Activated effector memory CD4-positive, alpha-beta T cell treated with anti-CD3 and anti-CD28 coated beads, Interleukin-2, amount 50 U/mL, for 16 hours (primary cell): ENCODE data around the gene IL1RL2.

Experiments
- DNase-seq: peaks from one replicate; pipeline ENCODE4 v3.0.0-alpha.2; 2020

IL1RL2 gene

GRCh38 chr2:102197389-102198137, 10.7 kb downstream of the IL1RL2 start:
- no peak for DNase-seq

GRCh38 chr2:102200539-102200938, 13.7 kb downstream of the IL1RL2 start:
- no peak for DNase-seq

- no peak for DNase-seq
Observed at GRCh38 chr2:102204638-102205037, 17.8 kb downstream of the IL1RL2 start.

- DNase-seq = no peak
Observed at GRCh38 chr2:102206666-102207341, 20.0 kb downstream of the IL1RL2 start.

GRCh38 chr2:102208774-102209173, 22.0 kb downstream of the IL1RL2 start:
- no peak for DNase-seq

- no peak for DNase-seq
Observed at GRCh38 chr2:102209474-102209873, 22.7 kb downstream of the IL1RL2 start.

GRCh38 chr2:102217032-102217431, 30.2 kb downstream of the IL1RL2 start:
- no peak for DNase-seq

- no peak for DNase-seq
Observed at GRCh38 chr2:102224824-102225739, 38.3 kb downstream of the IL1RL2 start.

- DNase-seq = no peak
Observed at GRCh38 chr2:102226171-102226570, 39.3 kb downstream of the IL1RL2 start.

- no peak for DNase-seq
Observed at GRCh38 chr2:102226612-102227391, 40.0 kb downstream of the IL1RL2 start.

GRCh38 chr2:102229141-102229769, 42.4 kb downstream of the IL1RL2 start:
- no peak for DNase-seq

- DNase-seq = no peak
Observed at GRCh38 chr2:102230410-102230909, 43.6 kb downstream of the IL1RL2 start.

- no peak for DNase-seq
Observed at GRCh38 chr2:102233132-102233884, 46.5 kb downstream of the IL1RL2 start.

- no peak for DNase-seq
Observed at GRCh38 chr2:102235042-102235473, 48.2 kb downstream of the IL1RL2 start.

- no peak for DNase-seq
Observed at GRCh38 chr2:102235491-102235890, 48.7 kb downstream of the IL1RL2 start.

GRCh38 chr2:102236132-102236531, 49.3 kb downstream of the IL1RL2 start:
- no peak for DNase-seq

GRCh38 chr2:102237176-102237575, 50.4 kb downstream of the IL1RL2 start:
- DNase-seq = no peak

- DNase-seq = peak; percentile 75
Observed at GRCh38 chr2:102238039-102238756, 51.4 kb downstream of the IL1RL2 start.

GRCh38 chr2:102238778-102239177, 52.0 kb downstream of the IL1RL2 start:
- DNase-seq = no peak

GRCh38 chr2:102239344-102239743, 52.5 kb downstream of the IL1RL2 start:
- no peak for DNase-seq
